ENCODE results near the gene SHROOM3. TPM values are rescaled to one million over a fixed set of nuclear protein-coding genes. Genes with fewer than 3 reads are reported as not detected.

SHROOM3 gene
- total and polyA plus RNA-seq, 2 of the 13 experiments (the other 11 are each of a cell fraction or from before 2014, with no cell fraction given), result 0.01 TPM; not detected in 1

DNA sequence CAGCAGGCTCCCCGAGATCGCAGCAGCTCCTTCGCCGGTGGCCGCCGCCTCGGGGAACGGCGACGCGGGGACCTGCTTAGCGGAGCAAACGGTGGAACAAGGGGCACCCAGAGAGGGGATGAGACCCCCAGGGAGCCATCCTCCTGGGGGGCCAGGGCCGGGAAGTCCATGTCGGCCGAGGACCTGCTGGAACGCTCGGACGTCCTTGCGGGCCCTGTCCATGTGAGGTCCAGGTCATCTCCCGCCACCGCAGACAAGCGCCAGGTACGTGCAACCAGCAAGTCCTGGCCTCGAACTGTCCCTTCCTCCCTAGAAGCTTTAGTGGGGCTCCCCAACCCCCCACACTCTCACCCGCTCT lies 306.6 kb downstream of the SHROOM3 start (continued):
- TF ChIP-seq SNAPC4 (CRISPR knock-in tag; IDR thresholded peaks at IDR 0.05) (no peak), FOXK2 (IDR thresholded peaks at IDR 0.05) (no peak), HNF4G (IDR thresholded peaks at IDR 0.05; ENCODE audit: borderline replicate concordance, low read depth, low read length) (no peak), HNF4G (CRISPR knock-in tag; IDR thresholded peaks at IDR 0.05; ENCODE audit: borderline replicate concordance, low read depth) (no peak), MLX (CRISPR knock-in tag; IDR thresholded peaks at IDR 0.05) (no peak), PRDM15 (CRISPR knock-in tag; IDR thresholded peaks at IDR 0.05) (no peak), FOXC1 (CRISPR knock-in tag; IDR thresholded peaks at IDR 0.05; ENCODE audit: borderline replicate concordance) (no peak), SP5 (CRISPR knock-in tag; IDR thresholded peaks at IDR 0.05; ENCODE audit: borderline replicate concordance, low read depth) (no peak)

Measured in HepG2 (cell line).